ENCODE results near the gene DDX47. TPM values are rescaled to one million over a fixed set of nuclear protein-coding genes. Genes with fewer than 3 reads are reported as not detected.
"Not testable (repeated sequence)": the region's sequence is repeated elsewhere in the genome, so short reads cannot be mapped to it uniquely, and the experiment has no call there.

DDX47 gene
- total RNA-seq, 1 experiment from 2014 or later, result 39.2 TPM

GRCh38 chr12:12875301-12875700, 62.2 kb downstream of the DDX47 start:
- not testable (repeated sequence) for H3K4me2 ChIP-seq (ENCODE audit: low read depth, low read length, poor library complexity, severe bottlenecking); H3K9me2 ChIP-seq (replicated peaks; ENCODE audit: insufficient read depth, low read length); H3K4me3 ChIP-seq (ENCODE audit: low read length); H3K79me2 ChIP-seq (ENCODE audit: low read length); DNase-seq; H3K9ac ChIP-seq (ENCODE audit: low read length); H3K4me1 ChIP-seq (ENCODE audit: low read length); H2AFZ ChIP-seq (ENCODE audit: low read length); H3K27me3 ChIP-seq (ENCODE audit: low read length); H3K27ac ChIP-seq (ENCODE audit: low read length); H3K36me3 ChIP-seq (ENCODE audit: insufficient read depth, low read length); H4K20me1 ChIP-seq (ENCODE audit: insufficient read depth, low read depth, low read length); H3K9me3 ChIP-seq (ENCODE audit: low read length)

GRCh38 chr12:12877153-12877768, 64.1 kb downstream of the DDX47 start:
- Histone ChIP-seq H4K20me1 (ENCODE audit: insufficient read depth, low read depth, low read length) (no peaks in the 10 kb centered on the region), H3K9ac (ENCODE audit: low read length) (no peak overlapping the region), H3K4me3 (ENCODE audit: low read length) (no peak overlapping the region), H2AFZ (ENCODE audit: low read length) (no peak overlapping the region), H3K4me1 (ENCODE audit: low read length) (peaks cover 9% of the 10 kb centered on the region), H3K27me3 (ENCODE audit: low read length) (no peaks in the 10 kb centered on the region), H3K27ac (ENCODE audit: low read length) (no peak overlapping the region), H3K9me2 (replicated peaks; ENCODE audit: insufficient read depth, low read length) (no peaks in the 10 kb centered on the region), H3K79me2 (ENCODE audit: low read length) (no peaks in the 10 kb centered on the region), H3K4me2 (ENCODE audit: low read depth, low read length, poor library complexity, severe bottlenecking) (no peak overlapping the region), H3K36me3 (ENCODE audit: insufficient read depth, low read length) (no peaks in the 10 kb centered on the region), H3K9me3 (ENCODE audit: low read length) (no peaks in the 10 kb centered on the region)
- no peak for DNase-seq

GRCh38 chr12:12877781-12878455, 64.8 kb downstream of the DDX47 start:
- Histone ChIP-seq H2AFZ (ENCODE audit: low read length) (no peak overlapping the region), H3K9me3 (ENCODE audit: low read length) (no peaks in the 10 kb centered on the region), H3K9ac (ENCODE audit: low read length) (no peak overlapping the region), H3K27me3 (ENCODE audit: low read length) (no peaks in the 10 kb centered on the region), H3K79me2 (ENCODE audit: low read length) (no peaks in the 10 kb centered on the region), H3K9me2 (replicated peaks; ENCODE audit: insufficient read depth, low read length) (no peaks in the 10 kb centered on the region), H3K27ac (ENCODE audit: low read length) (no peak overlapping the region), H3K4me2 (ENCODE audit: low read depth, low read length, poor library complexity, severe bottlenecking) (no peak overlapping the region), H4K20me1 (ENCODE audit: insufficient read depth, low read depth, low read length) (no peaks in the 10 kb centered on the region), H3K4me1 (ENCODE audit: low read length) (peaks cover 9% of the 10 kb centered on the region), H3K4me3 (ENCODE audit: low read length) (no peak overlapping the region), H3K36me3 (ENCODE audit: insufficient read depth, low read length) (no peaks in the 10 kb centered on the region)
- DNase-seq, result no peak

Small RNAs within 50 kb of the gene (small RNA-seq; reads per million reads assigned to genes)
- gene AC007215.1 (not detected), gene MIR613 (not detected)

Other genes starting within 250 kb of the DDX47 start
- 14.1 and 19.3 TPM in 2 replicates for gene CREBL2, start 201.5 kb upstream of the DDX47 start, total RNA-seq (2014; rRNA removed; shearing (Covaris generic); ENCODE audit: low replicate concordance)
- 0.22 TPM in 1 of 2 replicates, not detected in the other for gene GPR19, start 117.2 kb upstream of the DDX47 start, total RNA-seq (2014; rRNA removed; shearing (Covaris generic); ENCODE audit: low replicate concordance)
- gene CDKN1B, start 96.0 kb upstream of the DDX47 start, total RNA-seq (2014; rRNA removed; shearing (Covaris generic); ENCODE audit: low replicate concordance), result 32.8 and 50.9 TPM in 2 replicates
- 1.4 and 1.5 TPM in 2 replicates for gene APOLD1, start 27.7 kb upstream of the DDX47 start, total RNA-seq (2014; rRNA removed; shearing (Covaris generic); ENCODE audit: low replicate concordance)
- not detected in 2 replicates for gene GPRC5A, start 78.2 kb downstream of the DDX47 start, total RNA-seq (2014; rRNA removed; shearing (Covaris generic); ENCODE audit: low replicate concordance)
- gene GPRC5D, start 138.8 kb downstream of the DDX47 start, total RNA-seq (2014; rRNA removed; shearing (Covaris generic); ENCODE audit: low replicate concordance), result not detected in 2 replicates
- gene HEBP1, start 186.9 kb downstream of the DDX47 start, total RNA-seq (2014; rRNA removed; shearing (Covaris generic); ENCODE audit: low replicate concordance), result 0.22 and 0.34 TPM in 2 replicates
- gene FAM234B, start 231.0 kb downstream of the DDX47 start, total RNA-seq (2014; rRNA removed; shearing (Covaris generic); ENCODE audit: low replicate concordance), result 3.9 and 5.6 TPM in 2 replicates